Hepatocyte (in vitro differentiated cells): ENCODE data around the gene TRANK1.

Experiments
- EZH2 ChIP-seq: fragments of 200-600 bp; sonication (generic); IDR thresholded peaks from 2 replicates; pipeline ENCODE4 v1.6.1; 2016; ENCODE audit warnings: antibody characterized with exemption, mild to moderate bottlenecking, borderline replicate concordance
- TF ChIP-seq, protein P1 (sequence below): fragments of 200-600 bp; sonication (generic); IDR thresholded peaks from 2 replicates; pipeline ENCODE4 v1.5.1; 2016; ENCODE audit warnings: antibody characterized with exemption, mild to moderate bottlenecking; ENCODE audit not compliant: poor library complexity

- no peak for TF ChIP-seq EZH2
- TF ChIP-seq, protein P1, sequence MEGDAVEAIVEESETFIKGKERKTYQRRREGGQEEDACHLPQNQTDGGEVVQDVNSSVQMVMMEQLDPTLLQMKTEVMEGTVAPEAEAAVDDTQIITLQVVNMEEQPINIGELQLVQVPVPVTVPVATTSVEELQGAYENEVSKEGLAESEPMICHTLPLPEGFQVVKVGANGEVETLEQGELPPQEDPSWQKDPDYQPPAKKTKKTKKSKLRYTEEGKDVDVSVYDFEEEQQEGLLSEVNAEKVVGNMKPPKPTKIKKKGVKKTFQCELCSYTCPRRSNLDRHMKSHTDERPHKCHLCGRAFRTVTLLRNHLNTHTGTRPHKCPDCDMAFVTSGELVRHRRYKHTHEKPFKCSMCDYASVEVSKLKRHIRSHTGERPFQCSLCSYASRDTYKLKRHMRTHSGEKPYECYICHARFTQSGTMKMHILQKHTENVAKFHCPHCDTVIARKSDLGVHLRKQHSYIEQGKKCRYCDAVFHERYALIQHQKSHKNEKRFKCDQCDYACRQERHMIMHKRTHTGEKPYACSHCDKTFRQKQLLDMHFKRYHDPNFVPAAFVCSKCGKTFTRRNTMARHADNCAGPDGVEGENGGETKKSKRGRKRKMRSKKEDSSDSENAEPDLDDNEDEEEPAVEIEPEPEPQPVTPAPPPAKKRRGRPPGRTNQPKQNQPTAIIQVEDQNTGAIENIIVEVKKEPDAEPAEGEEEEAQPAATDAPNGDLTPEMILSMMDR = no peak
Observed at GRCh38 chr3:36908647-36909180, 36.1 kb downstream of the TRANK1 start.
